HCEC 1CT (cell line): ENCODE measurements around the gene NRN1L.
"Not testable (repeated sequence)": the region's sequence is repeated elsewhere in the genome, so short reads cannot be mapped to it uniquely, and the experiment has no call there.

ENCODE experiments used
- DNase-seq: peaks from one replicate; pipeline ENCODE4 v3.0.0-alpha.2; 2017

The NRN1L gene

GRCh38 chr16:67883872-67884261 lies 818 bp upstream of the NRN1L start:
- peak; percentile 30 for DNase-seq

GRCh38 chr16:67885545-67885944 lies 860 bp downstream of the NRN1L start:
- DNase-seq = no peak

- DNase-seq = no peak
These were observed 1.3 kb downstream of the NRN1L start for GRCh38 chr16:67885976-67886375.

- no peak for DNase-seq
These were observed 1.7 kb downstream of the NRN1L start for GRCh38 chr16:67886387-67886786.

GRCh38 chr16:67888331-67888730 lies 3.6 kb downstream of the NRN1L start:
- DNase-seq = no peak

GRCh38 chr16:67892375-67892774 lies 7.7 kb downstream of the NRN1L start:
- no peak for DNase-seq

GRCh38 chr16:67892899-67893742 lies 8.4 kb downstream of the NRN1L start, which contains the start of gene PSKH1:
Gene PSKH1 (plus strand): TSS chr16:67893254. CDS start chr16:67908750, 15,496 bp downstream.
- DNase-seq = peak; percentile 95

- DNase-seq = no peak
These were observed 9.2 kb downstream of the NRN1L start for GRCh38 chr16:67893743-67894399.

- DNase-seq = no peak
These were observed 12.5 kb downstream of the NRN1L start for GRCh38 chr16:67897231-67897630.

- no peak for DNase-seq
These were observed 17.0 kb downstream of the NRN1L start for GRCh38 chr16:67901734-67902133.

GRCh38 chr16:67902831-67903230 lies 18.1 kb downstream of the NRN1L start:
- no peak for DNase-seq

- no peak for DNase-seq
These were observed 22.9 kb downstream of the NRN1L start for GRCh38 chr16:67907397-67908180.

GRCh38 chr16:67909056-67909742 lies 24.5 kb downstream of the NRN1L start:
- DNase-seq = no peak

- DNase-seq = no peak
These were observed 25.5 kb downstream of the NRN1L start for GRCh38 chr16:67910158-67910557.

- DNase-seq = no peak
These were observed 30.2 kb downstream of the NRN1L start for GRCh38 chr16:67914758-67915495.

GRCh38 chr16:67915496-67915769 lies 30.7 kb downstream of the NRN1L start:
- DNase-seq = not testable (repeated sequence)

GRCh38 chr16:67915831-67916723 lies 31.4 kb downstream of the NRN1L start:
- DNase-seq = no peak

- DNase-seq = no peak
These were observed 32.6 kb downstream of the NRN1L start for GRCh38 chr16:67917140-67917851.

GRCh38 chr16:67917852-67918236 lies 33.2 kb downstream of the NRN1L start:
- peak; percentile 82 for DNase-seq

- no peak for DNase-seq
These were observed 35.0 kb downstream of the NRN1L start for GRCh38 chr16:67919622-67920221.
